ENCODE results near the gene HPN.

- TF ChIP-seq CTCF (IDR thresholded peaks at IDR 0.05; ENCODE audit: low read length) (no peak), EZH2 (IDR thresholded peaks at IDR 0.05; ENCODE audit: borderline replicate concordance, low read length) (no peak)
Measured at GRCh38 chr19:35042056-35042730, 672 bp downstream of the HPN start.
